WERI-Rb-1 (cell line): Measurements from ENCODE around the gene PSMB9.

Experiments
- DNase-seq: peaks from one replicate; pipeline ENCODE4 v3.0.0-alpha.2; 2020
- H3K27ac ChIP-seq: fragments of 250-450 bp; sonication (Bioruptor Pico); 2 replicates; pipeline ENCODE4 v1.5.1; 2020; ENCODE audit warnings: mild to moderate bottlenecking, moderate library complexity
- H3K27me3 ChIP-seq: fragments of 250-450 bp; sonication (Bioruptor Pico); 2 replicates; pipeline ENCODE4 v1.5.1; 2021; ENCODE audit warnings: mild to moderate bottlenecking, low read depth, moderate library complexity; ENCODE audit not compliant: insufficient read depth, severe bottlenecking
- H3K36me3 ChIP-seq: fragments of 250-450 bp; sonication (Bioruptor Pico); 2 replicates; pipeline ENCODE4 v1.5.1; 2020; ENCODE audit warnings: mild to moderate bottlenecking, moderate library complexity
- H3K4me3 ChIP-seq: 2 replicates; pipeline ENCODE4 v1.5.1; 2011; ENCODE audit warnings: low read depth, mild to moderate bottlenecking, control low read depth, low read length
- H3K9me3 ChIP-seq: fragments of 250-450 bp; sonication (Bioruptor Pico); 2 replicates; pipeline ENCODE4 v1.5.1; 2021; ENCODE audit warnings: mild to moderate bottlenecking, moderate library complexity; ENCODE audit not compliant: severe bottlenecking
- TF ChIP-seq, protein P1 (sequence below): IDR thresholded peaks from 2 replicates; pipeline ENCODE4 v1.5.1; 2011; ENCODE audit warnings: low read depth, mild to moderate bottlenecking, control low read depth, inconsistent platforms, low read length

The PSMB9 gene

DNA sequence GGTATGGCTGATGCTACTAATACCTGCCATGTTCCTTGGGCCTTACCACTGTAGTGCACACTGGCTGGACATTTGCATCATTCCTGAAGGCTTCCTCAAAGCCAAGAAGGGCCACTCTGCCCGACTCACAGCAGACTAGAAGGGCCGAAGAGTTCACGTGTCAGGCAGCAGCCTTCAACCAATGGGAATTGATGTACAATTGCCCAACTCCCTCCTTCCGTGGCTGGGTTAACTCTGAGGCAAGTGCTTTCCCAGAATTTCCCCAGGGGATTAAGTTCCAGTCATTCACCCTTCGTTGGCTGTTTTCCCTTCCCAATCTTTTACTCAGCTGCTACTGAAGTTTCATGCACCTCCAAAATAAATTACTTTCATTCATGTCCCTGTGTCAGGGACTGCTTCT is 29.8 kb downstream of the PSMB9 start:
- H3K27me3 ChIP-seq, result no peaks in the 10 kb centered on the region
- no peak overlapping the region for H3K27ac ChIP-seq
- TF ChIP-seq, protein P1, sequence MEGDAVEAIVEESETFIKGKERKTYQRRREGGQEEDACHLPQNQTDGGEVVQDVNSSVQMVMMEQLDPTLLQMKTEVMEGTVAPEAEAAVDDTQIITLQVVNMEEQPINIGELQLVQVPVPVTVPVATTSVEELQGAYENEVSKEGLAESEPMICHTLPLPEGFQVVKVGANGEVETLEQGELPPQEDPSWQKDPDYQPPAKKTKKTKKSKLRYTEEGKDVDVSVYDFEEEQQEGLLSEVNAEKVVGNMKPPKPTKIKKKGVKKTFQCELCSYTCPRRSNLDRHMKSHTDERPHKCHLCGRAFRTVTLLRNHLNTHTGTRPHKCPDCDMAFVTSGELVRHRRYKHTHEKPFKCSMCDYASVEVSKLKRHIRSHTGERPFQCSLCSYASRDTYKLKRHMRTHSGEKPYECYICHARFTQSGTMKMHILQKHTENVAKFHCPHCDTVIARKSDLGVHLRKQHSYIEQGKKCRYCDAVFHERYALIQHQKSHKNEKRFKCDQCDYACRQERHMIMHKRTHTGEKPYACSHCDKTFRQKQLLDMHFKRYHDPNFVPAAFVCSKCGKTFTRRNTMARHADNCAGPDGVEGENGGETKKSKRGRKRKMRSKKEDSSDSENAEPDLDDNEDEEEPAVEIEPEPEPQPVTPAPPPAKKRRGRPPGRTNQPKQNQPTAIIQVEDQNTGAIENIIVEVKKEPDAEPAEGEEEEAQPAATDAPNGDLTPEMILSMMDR, result no peak
- no peaks in the 10 kb centered on the region for H3K9me3 ChIP-seq
- DNase-seq, result no peak
- H3K36me3 ChIP-seq, result no peaks in the 10 kb centered on the region
- no peak overlapping the region for H3K4me3 ChIP-seq

DNA sequence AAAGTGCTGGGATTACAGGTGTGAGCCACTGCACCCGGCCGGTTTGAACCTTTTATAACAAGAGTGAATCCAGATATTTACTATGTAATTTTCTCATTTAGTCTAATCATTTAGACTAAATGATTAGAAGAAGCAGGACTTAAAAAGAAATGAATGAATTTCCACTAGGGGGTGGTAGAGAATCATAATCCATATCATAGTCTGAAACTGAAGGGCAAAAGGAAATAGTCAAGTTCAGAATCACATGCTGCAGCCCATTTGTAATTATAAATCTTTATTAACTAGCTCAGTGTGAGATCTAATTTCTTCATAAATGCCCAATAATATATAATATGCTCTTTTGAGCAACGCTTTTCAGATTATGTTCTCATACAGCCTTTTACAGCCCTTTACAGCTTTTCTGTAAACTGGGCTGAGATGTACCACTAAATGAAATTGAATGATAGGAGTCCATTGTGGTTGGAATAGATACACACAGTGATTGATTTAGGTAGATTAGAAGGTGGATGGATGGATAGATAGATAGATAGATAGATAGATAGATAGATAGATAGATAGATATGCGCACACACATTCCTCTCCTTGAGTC is 31.8 kb downstream of the PSMB9 start:
- Histone ChIP-seq H3K4me3 (no peak overlapping the region), H3K27ac (no peak overlapping the region), H3K27me3 (no peaks in the 10 kb centered on the region), H3K9me3 (no peaks in the 10 kb centered on the region), H3K36me3 (no peaks in the 10 kb centered on the region)
- no peak for DNase-seq
- TF ChIP-seq, protein P1, result 0 out of 2 replicates have a peak, but pooled peaks have one; percentile 20

DNA sequence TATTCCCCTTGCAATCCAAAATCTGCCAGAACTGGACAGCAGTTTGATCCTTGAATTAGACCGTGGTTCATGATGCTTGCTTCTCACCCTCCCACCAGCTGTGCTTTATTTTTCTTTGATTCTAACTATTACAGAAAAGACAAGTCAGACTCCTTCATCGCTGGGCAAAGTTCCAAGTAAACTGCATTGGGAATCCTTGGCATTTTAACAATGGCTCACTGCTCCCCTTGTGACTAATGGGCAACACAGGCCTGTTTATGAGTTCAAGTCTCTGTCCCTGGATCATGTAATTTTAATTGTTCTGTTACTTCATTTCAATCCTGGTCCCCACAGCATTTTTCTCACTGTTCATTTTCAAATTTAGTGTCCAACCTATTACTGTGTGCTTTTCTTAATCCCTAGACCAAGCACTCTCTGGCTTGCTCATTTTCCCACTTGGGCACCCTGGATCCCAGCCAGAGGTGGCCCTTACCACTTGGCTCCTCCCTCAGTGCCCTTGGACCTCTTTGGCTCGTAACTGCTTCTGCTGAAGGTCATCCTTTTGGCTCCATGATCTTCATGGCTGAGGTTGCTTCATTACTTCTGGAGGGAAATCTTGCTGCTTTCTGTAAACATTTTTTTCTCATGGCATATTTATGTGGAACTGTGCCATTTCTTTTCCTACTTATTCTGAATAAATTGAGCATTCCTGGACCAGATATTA is 32.8 kb downstream of the PSMB9 start:
- no peak for DNase-seq
- TF ChIP-seq, protein P1, result no peak
- H3K27ac ChIP-seq, result no peak overlapping the region
- no peaks in the 10 kb centered on the region for H3K9me3 ChIP-seq
- H3K27me3 ChIP-seq, result no peaks in the 10 kb centered on the region
- H3K36me3 ChIP-seq, result no peaks in the 10 kb centered on the region
- no peak overlapping the region for H3K4me3 ChIP-seq

DNA sequence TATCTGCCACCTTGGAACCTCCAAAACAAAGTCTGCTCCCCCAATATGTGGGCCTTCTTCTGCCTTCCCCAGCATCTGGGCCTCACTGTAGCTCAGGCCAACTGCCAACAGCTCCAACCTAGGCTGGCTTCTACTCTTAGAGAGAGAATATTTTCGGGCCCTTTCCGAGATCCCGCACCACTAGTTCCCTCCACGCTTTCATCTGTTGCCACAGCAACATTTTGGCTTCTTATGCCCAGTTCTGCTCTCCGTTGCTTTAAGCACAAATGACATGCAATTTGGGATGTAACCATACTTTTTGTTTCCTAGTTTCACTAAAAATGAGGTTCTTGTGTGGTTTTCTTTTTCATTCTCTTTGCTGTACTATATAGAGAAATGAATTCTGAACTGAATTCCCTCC is 33.6 kb downstream of the PSMB9 start:
- Histone ChIP-seq H3K9me3 (no peaks in the 10 kb centered on the region), H3K4me3 (no peak overlapping the region), H3K27me3 (no peaks in the 10 kb centered on the region), H3K27ac (no peak overlapping the region), H3K36me3 (no peaks in the 10 kb centered on the region)
- TF ChIP-seq, protein P1, result no peak
- DNase-seq, result no peak

DNA sequence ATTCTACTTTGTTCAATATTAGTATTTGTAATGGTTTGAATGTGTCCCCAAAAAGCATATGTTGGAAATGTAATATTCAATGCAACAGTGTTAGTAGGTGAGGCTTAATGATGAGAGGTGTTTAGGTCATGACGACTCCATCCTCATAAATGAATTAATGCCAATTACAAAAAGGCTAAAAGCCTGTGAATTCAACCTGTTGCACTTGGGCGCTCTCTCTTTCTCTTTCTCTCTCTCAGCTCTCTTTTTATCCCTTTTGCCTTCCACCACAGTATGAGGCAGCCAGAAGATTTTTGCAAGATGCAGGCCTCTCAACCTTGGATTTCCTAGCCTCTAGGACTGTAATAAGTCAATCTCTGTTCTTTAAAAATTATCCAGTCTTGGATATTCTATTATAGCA is 34.6 kb downstream of the PSMB9 start:
- H3K27ac ChIP-seq, result no peak overlapping the region
- TF ChIP-seq, protein P1, result no peak
- H3K27me3 ChIP-seq, result no peaks in the 10 kb centered on the region
- H3K36me3 ChIP-seq, result no peaks in the 10 kb centered on the region
- DNase-seq, result no peak
- no peak overlapping the region for H3K4me3 ChIP-seq
- H3K9me3 ChIP-seq, result no peaks in the 10 kb centered on the region
